Endodermal cell (in vitro differentiated cells): ENCODE measurements around the gene IRS1. TPM values are rescaled to one million over a fixed set of nuclear protein-coding genes. Genes with fewer than 3 reads are reported as not detected.

ENCODE experiments used
- DNase-seq: peaks from one replicate; pipeline ENCODE4 v3.0.0-alpha.2; 2017
- H3K27ac ChIP-seq: 2 replicates; pipeline ENCODE4 v1.5.1; 2013; ENCODE audit warnings: mild to moderate bottlenecking, low read depth, low read length, moderate library complexity
- H3K27me3 ChIP-seq: 2 replicates; pipeline ENCODE4 v1.6.1; 2013; ENCODE audit warnings: mild to moderate bottlenecking, low read length, moderate library complexity; ENCODE audit not compliant: insufficient read depth, control insufficient read depth, poor library complexity, severe bottlenecking
- H3K36me3 ChIP-seq: 2 replicates; pipeline ENCODE4 v1.7.0; 2013; ENCODE audit warnings: mild to moderate bottlenecking, low read length, moderate library complexity; ENCODE audit not compliant: control insufficient read depth, insufficient read depth
- H3K4me1 ChIP-seq: one replicate; pipeline ENCODE4 v1.7.0; 2013; ENCODE audit warnings: low read length; ENCODE audit not compliant: control insufficient read depth, insufficient read depth
- H3K4me3 ChIP-seq: 2 replicates; pipeline ENCODE4 v1.5.1; 2013; ENCODE audit warnings: mild to moderate bottlenecking, low read length, moderate library complexity
- H3K9ac ChIP-seq: 2 replicates; pipeline ENCODE4 v1.6.1; 2013; ENCODE audit warnings: mild to moderate bottlenecking, low read length, moderate library complexity; ENCODE audit not compliant: poor library complexity, severe bottlenecking; ENCODE audit errors: extremely low read depth
- H3K9me3 ChIP-seq: 2 replicates; pipeline ENCODE4 v1.6.1; 2013; ENCODE audit warnings: mild to moderate bottlenecking, low read length, moderate library complexity; ENCODE audit not compliant: control insufficient read depth
- H3K27ac Mint-ChIP-seq: 2 replicates; pipeline ENCODE4 v1.8.0; 2020; ENCODE audit warnings: mixed read lengths
- H3K27me3 Mint-ChIP-seq: 2 replicates; pipeline ENCODE4 v1.8.0; 2021; ENCODE audit warnings: mild to moderate bottlenecking, mixed read lengths; ENCODE audit not compliant: insufficient read depth
- H3K36me3 Mint-ChIP-seq: 2 replicates; pipeline ENCODE4 v1.8.0; 2020; ENCODE audit warnings: low read depth, mixed read lengths
- H3K4me1 Mint-ChIP-seq: 2 replicates; pipeline ENCODE4 v1.8.0; 2020; ENCODE audit warnings: mixed read lengths
- H3K4me3 Mint-ChIP-seq: 2 replicates; pipeline ENCODE4 v1.8.0; 2020; ENCODE audit warnings: mild to moderate bottlenecking, moderate library complexity, mixed read lengths
- H3K9me3 Mint-ChIP-seq: 2 replicates; pipeline ENCODE4 v1.8.0; 2020; ENCODE audit warnings: mild to moderate bottlenecking, mixed read lengths
- CTCF ChIP-seq: fragments of 200-600 bp; sonication (generic); conservative IDR thresholded peaks from 2 replicates; pipeline ENCODE4 v1.5.0; 2021; ENCODE audit warnings: antibody characterized with exemption, mild to moderate bottlenecking
- WGBS, 2 experiments: methylation state at CpG; one replicate each; pipeline versions ENCODE4 v1.1.5 to v1.1.7; 2013; ENCODE audit warnings: missing lambda C conversion rate in 2 of 2, mixed read lengths in 1 of 2; ENCODE audit not compliant: insufficient coverage in 1 of 2, insufficient read length in 1 of 2; 5-methylcytosine and 5-hydroxymethylcytosine counted together
- total RNA-seq, 2 donors: library from RNA; stranded (reverse); fragmentation: NEBNext Ultra II Directional in 1 of 2; extraction: Animal tissue kit (Norgen Biotek cat#: 25700) in 1 of 2; gene quantifications; 2 replicates in 1 of 2; 3 replicates in 1 of 2; pipeline ENCODE4 v1.2.1, GENCODE V29; 2021

Gene IRS1
- total RNA-seq, 2 donors from 2014 or later: 16.2 to 16.6 TPM

DNA sequence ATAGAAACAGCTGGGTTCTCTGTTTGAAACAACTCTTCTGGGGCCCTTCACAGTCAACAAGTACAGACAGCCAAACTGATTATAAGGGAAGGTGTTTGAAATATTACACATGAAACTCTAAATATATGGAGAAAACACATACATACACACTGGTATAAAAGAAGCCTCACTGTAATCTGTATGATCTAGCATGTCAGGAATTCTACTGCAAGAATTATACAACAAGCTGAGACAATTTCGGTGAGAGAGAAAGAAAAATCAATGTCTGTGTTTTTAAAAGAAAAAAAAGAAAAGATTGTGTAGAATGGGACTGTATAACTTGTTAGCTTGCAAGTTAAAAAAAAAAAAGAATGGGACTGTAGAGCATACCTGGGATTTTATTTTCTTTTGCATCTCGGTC lies 26.3 kb downstream of the IRS1 start:
- no peak overlapping the region for H3K9ac ChIP-seq
- peaks cover 39% of the 10 kb centered on the region for H3K9me3 Mint-ChIP-seq
- no peaks in the 10 kb centered on the region for H3K4me1 ChIP-seq
- peaks cover 25% of the 10 kb centered on the region for H3K4me1 Mint-ChIP-seq
- peaks cover 39% of the 10 kb centered on the region for H3K36me3 Mint-ChIP-seq
- 91 to 92% methylated on average over 2 of the region's 2 CpGs for WGBS, 2 experiments
- TF ChIP-seq CTCF: no peak
- peaks cover 31% of the 10 kb centered on the region for H3K9me3 ChIP-seq
- no peaks in the 10 kb centered on the region for H3K27me3 ChIP-seq
- H3K27ac Mint-ChIP-seq: no peak overlapping the region
- no peak overlapping the region for H3K4me3 ChIP-seq
- DNase-seq: no peak
- no peak overlapping the region for H3K4me3 Mint-ChIP-seq
- H3K27ac ChIP-seq: no peak overlapping the region
- peaks cover 8% of the 10 kb centered on the region for H3K36me3 ChIP-seq
- H3K27me3 Mint-ChIP-seq: peaks cover 2% of the 10 kb centered on the region

DNA sequence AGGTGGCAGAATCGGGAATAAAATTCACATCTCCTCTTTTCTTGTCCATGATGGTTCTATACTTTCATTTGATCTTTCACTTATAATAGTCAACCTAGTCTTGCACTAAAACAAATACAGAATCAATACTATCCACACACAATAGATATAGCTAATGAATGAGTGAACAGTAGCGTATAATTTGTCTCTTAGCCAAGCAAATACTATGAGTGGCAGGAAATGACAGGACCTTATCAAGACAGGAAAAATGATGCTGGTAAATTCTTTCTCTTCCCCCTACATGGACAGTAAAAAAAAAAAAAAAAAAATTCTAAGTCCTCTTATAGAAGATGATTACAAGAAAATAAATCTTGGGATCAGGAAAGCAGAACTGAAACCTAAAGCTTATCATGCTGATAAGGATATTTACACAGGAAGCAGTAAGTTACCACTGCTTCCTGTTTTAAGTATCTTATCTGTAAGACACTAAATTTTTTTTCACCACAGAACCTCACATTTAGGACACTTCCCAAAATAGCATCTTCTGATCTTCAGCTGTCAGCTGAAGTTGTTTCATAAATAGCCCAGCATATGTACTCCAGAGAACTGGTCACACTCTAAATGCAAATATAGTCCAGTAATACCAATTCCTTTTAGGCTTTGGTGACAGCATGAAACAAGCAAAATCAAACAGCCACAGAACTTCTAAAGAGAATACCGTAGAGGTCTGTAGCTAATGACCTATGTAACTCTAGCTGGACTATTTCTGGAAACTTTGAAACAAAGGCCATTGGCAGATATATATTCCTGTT lies 27.0 kb downstream of the IRS1 start:
- 80 to 94% methylated on average over 2 to 3 of the region's 3 CpGs for WGBS, 2 experiments
- Histone ChIP-seq H3K27ac (no peak overlapping the region), H3K36me3 (peaks cover 8% of the 10 kb centered on the region), H3K4me1 (no peaks in the 10 kb centered on the region), H3K27me3 (no peaks in the 10 kb centered on the region), H3K9me3 (peaks cover 31% of the 10 kb centered on the region), H3K4me3 (no peak overlapping the region), H3K9ac (no peak overlapping the region)
- peaks cover 31% of the 10 kb centered on the region for H3K4me1 Mint-ChIP-seq
- H3K27ac Mint-ChIP-seq: peak overlapping the region; percentile 40
- no peak for DNase-seq
- no peak for TF ChIP-seq CTCF
- H3K27me3 Mint-ChIP-seq: peaks cover 2% of the 10 kb centered on the region
- H3K36me3 Mint-ChIP-seq: peaks cover 38% of the 10 kb centered on the region
- no peak overlapping the region for H3K4me3 Mint-ChIP-seq
- peaks cover 41% of the 10 kb centered on the region for H3K9me3 Mint-ChIP-seq

DNA sequence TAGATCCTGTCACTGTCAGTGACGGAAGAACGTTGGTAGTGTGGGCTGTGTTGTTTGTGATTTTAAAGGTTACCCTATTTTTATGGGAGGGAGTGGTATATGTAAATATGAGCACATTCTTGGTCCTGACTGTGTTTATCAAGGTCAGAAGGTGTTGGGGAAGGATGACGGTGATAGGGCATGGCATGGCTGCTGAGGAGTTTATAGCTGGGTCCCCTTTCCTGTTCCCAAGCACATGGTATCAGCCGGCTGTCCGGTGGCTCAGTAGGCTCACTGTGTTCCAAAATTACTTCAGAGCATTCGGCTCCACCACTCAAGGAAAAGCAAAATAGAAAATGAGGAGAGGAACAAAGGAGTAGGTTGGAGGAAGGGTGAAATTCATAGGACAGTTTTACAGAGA lies 28.6 kb downstream of the IRS1 start:
- Histone ChIP-seq H3K4me1 (no peaks in the 10 kb centered on the region), H3K36me3 (peaks cover 8% of the 10 kb centered on the region), H3K27me3 (no peaks in the 10 kb centered on the region), H3K27ac (no peak overlapping the region), H3K4me3 (no peak overlapping the region), H3K9ac (no peak overlapping the region), H3K9me3 (peaks cover 22% of the 10 kb centered on the region)
- Mint-ChIP-seq H3K9me3 (peaks cover 25% of the 10 kb centered on the region), H3K4me3 (no peak overlapping the region), H3K4me1 (peaks cover 40% of the 10 kb centered on the region), H3K27me3 (peaks cover 2% of the 10 kb centered on the region), H3K27ac (no peak overlapping the region), H3K36me3 (peaks cover 26% of the 10 kb centered on the region)
- DNase-seq: no peak
- no peak for TF ChIP-seq CTCF
- 94 to 97% methylated on average over 2 to 6 of the region's 6 CpGs for whole genome bisulfite sequencing, 2 experiments
